NCI-H2107 (cell line): ENCODE measurements around the gene OBSL1.

Source experiments
- DNase-seq: peaks from one replicate; lab custom pipeline; 2025; lab: John Stamatoyannopoulos, UW

The OBSL1 gene

DNA sequence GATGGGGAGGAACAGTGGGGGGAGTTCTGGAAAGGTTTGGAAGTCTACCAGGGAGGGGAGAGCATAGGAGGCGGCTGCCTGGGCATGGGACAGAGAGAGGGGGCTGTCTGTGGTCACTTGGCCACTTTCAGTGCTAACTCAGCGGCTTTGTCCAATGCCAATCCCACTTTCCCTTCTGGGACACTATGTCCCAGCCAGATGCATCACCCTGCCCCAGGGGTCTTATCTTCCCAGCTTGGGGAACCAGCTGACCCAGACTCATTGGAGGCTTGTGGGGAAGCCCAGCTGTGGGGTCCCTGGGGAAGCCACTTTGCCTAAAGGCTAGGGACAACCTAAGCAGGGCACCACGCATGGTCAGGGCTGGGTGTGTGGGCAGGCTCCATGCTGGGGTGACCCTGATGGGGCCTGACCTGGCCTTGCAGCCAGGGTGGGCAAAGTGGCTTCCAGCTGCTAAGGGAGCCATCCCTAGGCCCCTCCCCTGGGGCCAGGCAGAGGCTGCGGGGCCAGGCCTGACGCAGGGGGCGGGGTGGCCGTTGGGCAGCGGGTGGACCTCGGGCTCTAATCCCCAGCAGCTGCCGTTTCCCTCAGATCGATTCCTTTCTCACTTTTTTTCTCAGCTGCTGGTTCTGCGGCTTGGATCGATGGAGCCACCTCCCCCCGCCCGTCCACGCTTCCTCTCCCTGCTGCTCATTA lies 58.7 kb downstream of the OBSL1 start:
- no peak for DNase-seq

DNA sequence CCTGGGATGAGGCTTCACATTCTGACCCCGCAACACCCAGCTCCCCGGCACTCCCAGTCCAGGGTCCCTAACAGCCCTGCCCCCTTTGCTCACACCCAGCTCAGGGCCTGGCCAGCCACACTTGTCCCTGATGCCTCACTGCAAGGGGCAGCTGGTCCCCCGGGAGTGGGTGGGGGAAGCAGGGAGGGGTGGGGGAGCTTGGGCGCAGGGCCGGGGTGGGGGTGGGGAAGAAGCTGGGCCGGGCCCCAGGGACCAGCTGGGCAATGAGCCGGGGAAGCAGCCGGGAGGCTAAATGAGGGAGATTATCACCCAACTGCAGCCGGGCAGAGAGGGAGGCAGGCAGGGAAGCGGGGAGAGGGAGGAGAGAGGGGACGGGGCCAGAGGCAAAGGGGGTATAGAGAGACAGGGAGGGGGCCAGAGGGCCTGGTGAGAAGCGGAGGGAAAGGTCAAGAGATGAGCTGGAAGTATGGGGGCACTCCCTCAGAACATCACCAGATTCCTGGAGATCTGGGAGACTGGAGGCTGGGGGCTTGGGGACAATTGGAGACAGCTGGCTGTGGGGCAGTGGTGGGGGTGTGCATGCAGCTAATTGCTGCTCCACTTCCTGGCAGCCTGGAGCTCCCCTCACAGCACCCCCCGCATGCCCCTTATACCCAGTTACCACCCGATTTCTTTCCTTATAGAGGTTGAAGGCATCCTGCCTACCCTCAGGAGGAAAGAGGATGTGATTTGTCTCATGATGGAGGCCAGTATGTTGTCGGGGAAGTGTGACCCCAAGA lies 59.6 kb downstream of the OBSL1 start:
- no peak for DNase-seq

DNA sequence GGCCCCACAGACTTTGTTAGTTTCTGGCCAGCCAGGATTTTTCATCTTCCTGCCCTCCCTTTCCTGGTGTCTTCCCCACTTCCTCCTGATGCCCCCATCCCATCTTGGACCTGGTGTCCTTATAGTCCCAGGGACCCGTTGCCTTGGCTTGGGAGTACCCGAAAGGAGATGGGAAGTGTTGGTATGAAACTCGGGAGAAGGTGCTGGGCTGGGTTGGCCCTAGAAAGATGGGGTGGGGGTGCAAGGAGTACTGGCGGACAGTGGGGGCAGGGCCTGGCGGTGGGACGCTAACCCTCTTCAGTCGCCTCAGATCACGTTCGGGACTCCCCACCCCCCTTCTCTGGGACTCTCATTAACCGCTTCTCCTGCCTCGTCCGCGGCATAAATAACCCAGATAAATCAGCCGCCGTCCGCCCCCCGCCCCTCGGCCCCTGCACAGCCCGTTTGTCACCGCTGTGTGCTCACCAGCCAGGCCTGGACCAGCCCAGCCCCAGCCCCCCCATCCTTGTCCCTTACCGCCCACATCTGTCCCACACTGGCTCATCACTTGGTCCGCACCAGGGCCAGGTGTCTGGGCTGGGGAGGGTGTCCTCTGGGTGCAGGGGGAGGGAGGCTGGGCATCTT lies 60.7 kb downstream of the OBSL1 start:
- no peak for DNase-seq

- no peak for DNase-seq
These were observed 61.4 kb downstream of the OBSL1 start for GRCh38 chr2:219509780-219510511.

GRCh38 chr2:219508971-219509779 lies 62.2 kb downstream of the OBSL1 start:
- no peak for DNase-seq

DNA sequence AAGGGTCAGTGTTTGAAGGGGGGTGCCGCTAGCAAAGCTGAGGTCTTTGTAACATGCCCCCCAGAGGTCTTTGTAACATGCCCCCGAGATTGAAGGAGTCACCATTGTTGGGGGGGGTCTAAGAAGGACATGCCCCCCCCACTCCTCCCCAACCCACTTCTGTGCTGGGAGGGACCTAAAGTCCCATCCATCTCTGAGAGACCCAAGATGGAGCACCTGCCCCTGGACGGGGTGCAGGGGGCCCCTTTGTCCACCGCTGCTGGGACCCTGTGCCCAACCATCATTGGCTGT lies 63.0 kb downstream of the OBSL1 start:
- DNase-seq = no peak

- DNase-seq = no peak
These were observed 63.5 kb downstream of the OBSL1 start for GRCh38 chr2:219507581-219508443.

DNA sequence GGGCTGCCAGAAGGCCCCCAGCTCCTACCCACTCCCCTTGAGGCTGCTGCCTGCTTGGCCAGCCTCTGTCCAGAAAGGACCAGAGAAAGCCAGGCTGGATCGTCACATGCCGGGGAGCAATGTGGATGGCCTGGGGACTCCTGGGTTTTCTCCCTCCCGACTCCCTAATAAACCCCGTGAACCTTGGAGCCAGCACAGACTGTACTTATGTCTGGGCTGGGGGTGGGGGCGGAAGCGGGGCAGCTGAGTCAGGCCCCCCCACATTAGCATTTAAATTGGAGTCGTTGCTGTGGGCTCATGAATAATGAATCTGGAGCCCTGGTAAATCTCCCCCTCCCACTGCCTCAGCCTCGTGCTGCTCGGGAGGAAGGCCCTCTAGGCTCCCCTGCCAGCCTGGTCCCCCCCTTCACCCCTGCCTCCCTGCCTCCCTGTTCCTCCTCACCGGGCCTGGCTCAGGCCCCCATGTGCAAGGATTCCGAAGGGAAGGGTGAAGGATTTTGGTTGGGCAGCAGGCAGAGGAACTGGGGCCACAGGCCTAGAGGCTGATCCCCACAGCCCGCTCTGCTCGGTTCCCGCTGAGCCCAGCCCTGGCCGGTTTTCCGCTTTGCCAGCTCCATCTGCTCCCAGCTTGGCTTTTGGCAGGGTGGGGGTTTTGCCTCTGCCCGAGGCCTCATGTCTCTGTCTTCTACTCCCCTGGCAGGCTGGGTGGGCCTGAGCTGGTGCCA lies 64.4 kb downstream of the OBSL1 start:
- no peak for DNase-seq

- DNase-seq = no peak
These were observed 65.1 kb downstream of the OBSL1 start for GRCh38 chr2:219506153-219506801.

DNA sequence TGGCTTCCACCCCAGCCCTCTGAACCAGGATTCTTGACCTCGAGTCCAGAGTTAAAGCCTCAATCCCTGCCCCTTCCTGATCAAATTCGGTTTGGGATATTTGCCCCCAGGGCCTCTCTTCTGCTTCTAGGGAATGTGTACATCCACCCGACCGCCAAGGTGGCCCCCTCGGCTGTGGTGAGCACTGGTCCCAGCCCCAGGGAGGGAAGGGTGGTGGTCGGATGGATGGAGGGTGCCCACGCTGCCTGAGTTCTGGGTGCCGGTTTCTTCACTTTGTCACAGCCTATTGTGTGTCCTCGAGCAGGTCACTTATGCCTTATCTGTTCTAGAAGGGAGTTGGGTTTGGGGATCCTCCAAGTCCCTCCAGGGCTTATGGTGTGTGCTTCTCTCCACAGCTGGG lies 65.8 kb downstream of the OBSL1 start:
- DNase-seq = no peak

DNA sequence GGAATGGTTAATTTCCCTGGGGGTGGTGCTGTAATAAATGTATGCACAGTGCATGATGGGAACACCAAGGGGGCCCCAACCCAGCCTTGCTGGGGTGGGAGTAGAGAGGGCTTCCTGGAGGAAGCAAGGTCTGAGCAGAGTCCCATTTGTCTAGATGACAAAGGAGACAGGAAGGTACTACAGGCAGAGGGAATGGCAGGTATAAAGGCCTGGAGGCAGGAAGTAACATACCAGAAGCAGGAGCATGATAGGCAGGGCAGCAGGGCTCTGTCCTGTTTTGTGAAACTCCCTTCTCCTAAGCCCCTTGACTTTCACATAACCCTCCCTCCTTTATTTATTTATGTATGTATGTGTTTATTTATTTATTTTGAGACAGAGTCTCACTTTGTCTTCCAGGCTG lies 68.7 kb downstream of the OBSL1 start:
- DNase-seq = no peak

- no peak for DNase-seq
These were observed 69.5 kb downstream of the OBSL1 start for GRCh38 chr2:219501849-219502248.
